Omental fat pad (tissue), 4 donors: ENCODE data around the gene EFCAB6. TPM values are rescaled to one million over a fixed set of nuclear protein-coding genes. Genes with fewer than 3 reads are reported as not detected.

Source experiments
- ATAC-seq: fragments of 150-250 bp; one replicate; pipeline ENCODE4 v1.9.1; 2016; ENCODE audit warnings: mild to moderate bottlenecking, moderate library complexity; ENCODE audit not compliant: low FRiP score
- DNase-seq: peaks from one replicate; pipeline ENCODE4 v3.0.0-alpha.2; 2019; ENCODE audit warnings: low spot score
- total RNA-seq, 4 donors: library from RNA; depleted of rRNA; stranded (reverse); fragments of >200 nt; gene quantifications; one replicate each; pipeline ENCODE4 v1.1.0, GENCODE V29; 2016
- TF ChIP-seq, protein P1 (sequence below), 3 donors: fragments of 450-650 bp; IDR thresholded peaks; one replicate each; pipeline ENCODE4 v1.5.1; 2016 to 2017; ENCODE audit warnings: antibody characterized with exemption in 3 of 3, mild to moderate bottlenecking in 3 of 3, moderate library complexity in 2 of 3

EFCAB6 gene
- total RNA-seq, 4 donors from 2014 or later, result 0.48 to 3.2 (median 1.9) TPM

DNA sequence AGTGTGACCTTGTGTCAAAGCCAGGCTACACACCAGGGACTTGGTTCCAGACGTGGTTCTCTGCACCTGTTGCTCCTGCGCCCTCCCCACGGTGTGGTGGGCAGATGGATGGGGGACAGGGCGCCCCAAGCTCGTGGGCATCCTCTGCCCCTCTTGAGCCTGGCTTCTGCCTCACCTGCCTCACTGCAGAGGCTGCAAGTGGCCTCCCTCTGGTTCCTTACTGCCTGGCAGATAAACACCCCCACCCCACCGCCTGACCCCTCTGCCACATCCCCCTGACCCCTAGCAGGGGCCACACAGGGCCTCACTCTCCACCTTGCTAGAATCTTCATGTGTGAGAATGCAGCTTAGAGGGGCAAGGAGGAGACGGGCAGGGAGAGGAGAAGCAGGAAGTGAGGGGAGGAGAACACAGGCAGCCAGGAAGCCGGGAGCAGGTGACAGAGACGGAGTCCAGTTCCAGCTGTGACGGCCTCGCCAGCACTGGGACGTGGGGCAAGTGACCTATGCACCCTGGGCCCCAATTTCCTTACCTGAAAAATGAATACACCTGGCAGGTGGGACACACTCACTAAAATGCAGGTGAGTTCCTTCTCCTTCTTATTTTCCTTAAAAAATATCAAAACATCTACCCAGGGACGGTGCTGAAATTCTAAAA, 178.3 kb downstream of the EFCAB6 start:
- ATAC-seq (no peak), DNase-seq (no peak)
- TF ChIP-seq, protein P1, sequence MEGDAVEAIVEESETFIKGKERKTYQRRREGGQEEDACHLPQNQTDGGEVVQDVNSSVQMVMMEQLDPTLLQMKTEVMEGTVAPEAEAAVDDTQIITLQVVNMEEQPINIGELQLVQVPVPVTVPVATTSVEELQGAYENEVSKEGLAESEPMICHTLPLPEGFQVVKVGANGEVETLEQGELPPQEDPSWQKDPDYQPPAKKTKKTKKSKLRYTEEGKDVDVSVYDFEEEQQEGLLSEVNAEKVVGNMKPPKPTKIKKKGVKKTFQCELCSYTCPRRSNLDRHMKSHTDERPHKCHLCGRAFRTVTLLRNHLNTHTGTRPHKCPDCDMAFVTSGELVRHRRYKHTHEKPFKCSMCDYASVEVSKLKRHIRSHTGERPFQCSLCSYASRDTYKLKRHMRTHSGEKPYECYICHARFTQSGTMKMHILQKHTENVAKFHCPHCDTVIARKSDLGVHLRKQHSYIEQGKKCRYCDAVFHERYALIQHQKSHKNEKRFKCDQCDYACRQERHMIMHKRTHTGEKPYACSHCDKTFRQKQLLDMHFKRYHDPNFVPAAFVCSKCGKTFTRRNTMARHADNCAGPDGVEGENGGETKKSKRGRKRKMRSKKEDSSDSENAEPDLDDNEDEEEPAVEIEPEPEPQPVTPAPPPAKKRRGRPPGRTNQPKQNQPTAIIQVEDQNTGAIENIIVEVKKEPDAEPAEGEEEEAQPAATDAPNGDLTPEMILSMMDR (IDR thresholded peaks at IDR 0.05), result no peak

DNA sequence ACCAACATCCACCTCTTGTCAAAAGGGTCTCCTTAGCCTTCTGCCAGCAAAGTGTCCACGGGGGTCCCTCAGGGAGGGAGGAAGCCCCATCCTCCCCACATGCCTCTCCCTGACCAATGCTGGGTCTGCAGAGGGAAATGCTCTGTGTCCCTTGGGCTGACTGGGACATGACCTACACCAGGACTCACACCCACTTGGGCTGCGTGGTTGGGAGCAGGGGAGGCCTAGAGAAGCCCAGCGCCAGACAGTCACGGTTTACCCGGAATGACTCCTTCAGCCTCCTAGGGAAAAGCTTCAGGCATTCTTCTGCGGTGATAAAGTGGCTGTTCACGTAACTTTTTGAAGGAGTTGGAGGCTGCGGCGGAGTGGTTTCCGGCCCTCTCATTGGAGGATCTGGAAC, 180.3 kb downstream of the EFCAB6 start:
- TF ChIP-seq, protein P1 (IDR thresholded peaks at IDR 0.05), result no peak
- DNase-seq, result no peak
- ATAC-seq, result no peak

DNA sequence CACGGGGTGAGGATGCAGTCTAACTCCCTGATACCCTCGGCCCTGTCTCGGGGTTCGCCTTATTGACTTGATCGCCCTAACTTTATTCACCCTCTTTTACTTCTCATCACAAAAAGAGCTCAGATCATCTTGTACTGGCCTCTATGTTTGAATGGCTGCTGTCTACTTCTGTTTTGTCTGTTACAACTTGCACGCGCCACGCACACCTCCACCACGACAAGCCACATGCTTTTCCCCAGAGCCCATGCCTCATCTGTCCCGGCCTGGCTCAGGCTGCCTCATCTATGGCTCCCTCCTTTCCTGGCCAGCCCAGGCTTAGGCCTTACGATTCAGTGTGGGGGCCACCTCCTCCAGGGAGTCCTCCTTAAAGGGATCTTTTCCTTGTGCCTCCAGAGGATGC, 180.9 kb downstream of the EFCAB6 start:
- DNase-seq (no peak), ATAC-seq (no peak)
- TF ChIP-seq, protein P1 (IDR thresholded peaks at IDR 0.05), result no peak

DNA sequence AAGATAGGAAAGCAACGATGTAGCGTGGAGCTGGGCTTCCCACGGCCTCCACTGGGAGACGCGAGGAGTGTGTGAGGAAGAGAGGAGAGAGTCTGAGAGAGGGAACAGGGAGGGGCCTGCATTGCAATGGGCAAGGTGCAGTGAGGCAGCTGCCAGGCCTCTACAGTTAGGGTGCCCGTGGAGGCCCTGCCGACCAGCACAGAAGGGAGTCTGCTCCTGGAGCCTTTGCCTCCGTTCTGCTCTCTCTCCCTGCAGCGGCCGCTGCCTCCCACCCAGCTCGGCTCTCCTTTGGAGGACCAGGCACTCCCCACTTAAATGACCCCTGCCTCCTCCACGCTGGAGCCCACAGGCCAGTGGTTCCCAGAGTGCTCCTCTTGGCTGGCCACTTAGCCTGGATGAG, 181.7 kb downstream of the EFCAB6 start:
- no peak for DNase-seq
- no peak for ATAC-seq
- TF ChIP-seq, protein P1 (IDR thresholded peaks at IDR 0.05), result no peak

DNA sequence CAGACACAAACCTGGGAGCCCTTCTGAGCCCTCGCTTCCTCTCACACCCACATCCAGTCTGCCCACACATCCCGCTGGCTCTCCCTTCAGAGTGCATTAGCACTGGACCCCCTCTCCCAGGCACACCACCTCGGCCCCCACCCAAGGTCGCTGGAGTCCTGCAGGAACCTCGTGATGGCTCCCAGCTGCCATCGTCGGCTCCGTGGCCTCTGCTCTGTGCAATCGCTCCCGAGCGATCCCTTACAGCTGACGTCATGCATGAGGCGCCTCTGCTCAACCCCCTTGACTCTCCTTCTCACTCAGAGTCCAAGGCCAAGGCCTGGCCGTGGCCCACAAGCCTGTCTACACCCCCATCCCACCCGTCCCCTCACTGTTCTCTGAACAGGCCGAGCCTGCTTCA, 183.9 kb downstream of the EFCAB6 start:
- no peak for DNase-seq
- no peak for ATAC-seq
- TF ChIP-seq, protein P1 (IDR thresholded peaks at IDR 0.05), result no peak

DNA sequence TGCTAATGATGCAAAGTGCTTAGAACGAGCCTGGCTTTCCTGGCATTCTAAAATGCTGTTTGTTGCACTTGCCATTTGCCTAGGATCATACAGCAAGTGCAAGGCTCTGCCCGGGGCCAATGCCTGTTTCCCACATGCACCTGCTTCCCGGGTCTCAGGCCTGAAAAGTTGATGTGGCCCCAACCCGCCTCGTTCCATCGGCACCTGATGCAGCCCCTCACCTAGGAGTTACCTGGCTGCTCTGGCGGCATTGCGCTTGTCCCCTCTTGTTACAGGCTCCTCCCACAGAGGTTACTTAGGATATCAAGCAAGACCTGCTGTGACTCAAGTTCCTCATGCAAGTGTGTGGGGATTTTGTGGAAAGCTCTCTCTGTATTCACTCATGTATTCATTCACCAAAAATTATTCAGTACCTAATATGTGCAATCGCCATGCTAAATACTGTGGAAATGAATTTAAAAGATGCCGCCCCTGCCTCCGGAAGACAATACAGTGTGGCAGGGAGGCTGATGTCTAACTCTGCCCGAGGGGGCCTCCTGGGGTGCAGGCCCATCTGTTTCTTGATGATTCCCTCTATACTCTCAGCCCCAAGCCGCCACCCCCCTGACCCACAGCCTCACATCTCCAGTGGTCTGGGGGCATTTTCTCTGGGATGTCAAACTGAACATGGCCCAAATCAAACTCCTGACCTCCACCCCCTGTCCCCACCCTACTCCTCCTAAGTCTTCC, 184.5 kb downstream of the EFCAB6 start:
- no peak for DNase-seq

More for the DNA sequence above, 184.5 kb downstream of the EFCAB6 start:
- TF ChIP-seq, protein P1 (IDR thresholded peaks at IDR 0.05), result no peak
- ATAC-seq, result no peak
